OCI-LY7 (cell line): Measurements from ENCODE around the gene POLR1H. TPM values are rescaled to one million over a fixed set of nuclear protein-coding genes. Genes with fewer than 3 reads are reported as not detected.
"Not testable (repeated sequence)": the region's sequence is repeated elsewhere in the genome, so short reads cannot be mapped to it uniquely, and the experiment has no call there.

Experiments used
- BruUV-seq: library from RNA; stranded (reverse); fragments of 400-500 nt; replicated peaks from 2 replicates; lab custom pipeline; 2021; lab: Mats Ljungman, UMichigan
- CTCF ChIA-PET: fragments of 300-600 bp; sonication (Branson Sonifier 250); formaldehyde crosslinking; loops from one replicate; lab custom pipeline; 2022; ENCODE audit warnings: antibody characterized with exemption; ENCODE audit not compliant: unreplicated experiment; lab: Charles Lee
- POLR2A ChIA-PET: fragments of 300-600 bp; sonication (Branson Sonifier 250); formaldehyde crosslinking; loops from one replicate; lab custom pipeline; 2022; ENCODE audit warnings: antibody characterized with exemption; lab: Charles Lee
- DNase-seq: peaks from one replicate; pipeline ENCODE4 v3.0.0-alpha.2; 2015; ENCODE audit warnings: low spot score
- H2AFZ ChIP-seq: fragments of 200-600 bp; sonication (generic), shearing (Covaris generic); 2 replicates; pipeline ENCODE4 v1.6.1; 2014; ENCODE audit warnings: mild to moderate bottlenecking, antibody characterized with exemption, low read length, moderate library complexity
- H3K27ac ChIP-seq: fragments of 200-600 bp; sonication (generic); 2 replicates; pipeline ENCODE4 v1.5.1; 2014; ENCODE audit warnings: mixed run types, low read depth, mild to moderate bottlenecking, moderate library complexity, low read length, inconsistent platforms; ENCODE audit not compliant: poor library complexity, severe bottlenecking
- H3K36me3 ChIP-seq: fragments of 200-600 bp; sonication (generic); 2 replicates; pipeline ENCODE4 v1.6.1; 2014; ENCODE audit warnings: mild to moderate bottlenecking, antibody characterized with exemption, low read length, moderate library complexity, mixed read lengths; ENCODE audit not compliant: insufficient read depth
- H3K4me1 ChIP-seq: fragments of 200-600 bp; sonication (generic); 2 replicates; pipeline ENCODE4 v1.5.1; 2014; ENCODE audit warnings: mild to moderate bottlenecking, low read length; ENCODE audit not compliant: insufficient read depth, poor library complexity, severe bottlenecking
- H3K4me2 ChIP-seq: fragments of 200-600 bp; sonication (generic); 2 replicates; pipeline ENCODE4 v1.6.1; 2014; ENCODE audit warnings: mild to moderate bottlenecking, low read length
- H3K4me3 ChIP-seq: fragments of 200-600 bp; sonication (generic); 2 replicates; pipeline ENCODE4 v1.5.1; 2014; ENCODE audit warnings: mild to moderate bottlenecking, low read depth, low read length; ENCODE audit not compliant: poor library complexity, severe bottlenecking
- H3K79me2 ChIP-seq: fragments of 200-600 bp; sonication (generic); 2 replicates; pipeline ENCODE4 v1.6.1; 2016; ENCODE audit warnings: low read depth, mild to moderate bottlenecking, low read length, moderate library complexity, mixed read lengths; ENCODE audit not compliant: insufficient read depth
- H3K9me2 ChIP-seq: fragments of 200-600 bp; sonication (generic); 2 replicates; pipeline ENCODE4 v1.6.1; 2016; ENCODE audit warnings: mild to moderate bottlenecking, low read length, mixed read lengths; ENCODE audit not compliant: insufficient read depth
- H3K9me3 ChIP-seq: fragments of 200-600 bp; sonication (generic); 2 replicates; pipeline ENCODE4 v1.6.1; 2014; ENCODE audit warnings: mild to moderate bottlenecking, mixed run types, low read length, mixed read lengths
- H4K20me1 ChIP-seq: fragments of 200-600 bp; sonication (generic); 2 replicates; pipeline ENCODE4 v1.6.1; 2014; ENCODE audit warnings: mild to moderate bottlenecking, antibody characterized with exemption, low read length, moderate library complexity, mixed read lengths; ENCODE audit not compliant: insufficient read depth
- EZH2phosphoT487 ChIP-seq: fragments of 200-600 bp; sonication (generic); IDR thresholded peaks from 2 replicates; pipeline ENCODE4 v1.6.1; 2018; ENCODE audit warnings: low read depth, borderline replicate concordance, mild to moderate bottlenecking, mixed run types, antibody characterized with exemption, low read length, moderate library complexity, mixed read lengths
- intact Hi-C: fragments of 100-400 bp; cut with micrococcal nuclease; formaldehyde crosslinking; loops from one replicate; pipeline ENCODE4 v1.10.0; 2022; ENCODE audit not compliant: unreplicated experiment
- total RNA-seq, 2 experiments: library from RNA; depleted of rRNA in 1 of 2; stranded (reverse); fragments of >200 nt in 1 of 2; shearing (Covaris generic) in 1 of 2; gene quantifications; 2 replicates each; pipeline ENCODE4 v1.2.3, GENCODE V29; 2014 to 2022
- TF ChIP-seq, protein P1 (sequence below): fragments of 200-600 bp; sonication (generic); conservative IDR thresholded peaks from 2 replicates; pipeline ENCODE4 v1.5.1; 2014; ENCODE audit warnings: mild to moderate bottlenecking, antibody characterized with exemption, low read length, moderate library complexity, mixed read lengths

The POLR1H gene
- total RNA-seq, 2 experiments from 2014 or later: 39.3 to 67.5 TPM

DNA sequence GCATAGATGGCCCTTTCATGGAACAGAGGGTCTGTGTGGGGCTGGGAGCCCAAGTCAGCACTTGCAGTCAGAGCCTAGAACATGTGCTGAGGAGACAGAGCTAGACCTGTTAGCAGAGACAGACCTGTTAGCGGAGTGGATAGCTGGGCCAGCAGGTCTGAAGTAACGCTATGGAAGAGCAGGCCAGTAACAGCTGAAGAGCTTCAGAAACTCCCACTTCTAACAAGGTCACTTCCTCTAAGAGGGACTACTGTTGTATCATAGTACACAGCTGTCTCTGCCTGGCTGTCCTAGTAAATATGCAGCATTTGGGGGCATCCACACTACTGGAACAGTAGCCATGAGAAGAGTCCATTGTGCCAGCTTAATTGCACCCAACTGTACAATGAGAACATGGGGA, 41.2 kb upstream of the POLR1H start:
- Histone ChIP-seq H3K4me3 (no peak overlapping the region), H3K4me1 (peaks cover 5% of the 10 kb centered on the region), H3K27ac (no peak overlapping the region), H3K9me3 (no peaks in the 10 kb centered on the region), H4K20me1 (no peaks in the 10 kb centered on the region), H3K79me2 (no peaks in the 10 kb centered on the region), H2AFZ (no peak overlapping the region), H3K9me2 (no peaks in the 10 kb centered on the region), H3K4me2 (no peak overlapping the region), H3K36me3 (no peaks in the 10 kb centered on the region)
- POLR2A ChIA-PET: no interaction called here
- CTCF ChIA-PET: no interaction called here
- no peak for DNase-seq
- no TSS peak for BruUV-seq
- no peak for TF ChIP-seq EZH2phosphoT487
- TF ChIP-seq, protein P1, sequence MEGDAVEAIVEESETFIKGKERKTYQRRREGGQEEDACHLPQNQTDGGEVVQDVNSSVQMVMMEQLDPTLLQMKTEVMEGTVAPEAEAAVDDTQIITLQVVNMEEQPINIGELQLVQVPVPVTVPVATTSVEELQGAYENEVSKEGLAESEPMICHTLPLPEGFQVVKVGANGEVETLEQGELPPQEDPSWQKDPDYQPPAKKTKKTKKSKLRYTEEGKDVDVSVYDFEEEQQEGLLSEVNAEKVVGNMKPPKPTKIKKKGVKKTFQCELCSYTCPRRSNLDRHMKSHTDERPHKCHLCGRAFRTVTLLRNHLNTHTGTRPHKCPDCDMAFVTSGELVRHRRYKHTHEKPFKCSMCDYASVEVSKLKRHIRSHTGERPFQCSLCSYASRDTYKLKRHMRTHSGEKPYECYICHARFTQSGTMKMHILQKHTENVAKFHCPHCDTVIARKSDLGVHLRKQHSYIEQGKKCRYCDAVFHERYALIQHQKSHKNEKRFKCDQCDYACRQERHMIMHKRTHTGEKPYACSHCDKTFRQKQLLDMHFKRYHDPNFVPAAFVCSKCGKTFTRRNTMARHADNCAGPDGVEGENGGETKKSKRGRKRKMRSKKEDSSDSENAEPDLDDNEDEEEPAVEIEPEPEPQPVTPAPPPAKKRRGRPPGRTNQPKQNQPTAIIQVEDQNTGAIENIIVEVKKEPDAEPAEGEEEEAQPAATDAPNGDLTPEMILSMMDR: no peak
- intact Hi-C loops: no loop called here

DNA sequence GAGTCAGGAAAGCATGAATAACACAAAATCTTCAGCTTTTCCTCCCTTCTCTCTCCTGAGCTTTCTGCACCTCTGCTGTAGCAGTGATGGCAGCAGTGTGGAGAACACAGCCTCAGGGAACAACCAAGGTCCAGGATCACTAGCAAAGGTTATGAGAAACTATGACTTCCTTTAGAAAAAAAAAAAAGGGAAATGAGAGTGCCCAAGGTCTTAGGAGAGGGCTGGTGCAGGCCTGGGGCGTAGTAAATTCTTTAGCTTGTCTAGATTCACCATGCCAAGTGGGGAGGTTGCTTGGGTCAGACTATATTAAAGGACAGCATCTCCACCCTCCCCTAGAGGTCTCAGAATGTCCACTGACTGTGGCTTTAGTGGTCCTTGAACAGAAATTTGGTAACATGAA, 40.4 kb upstream of the POLR1H start:
- no peaks in the 10 kb centered on the region for H3K36me3 ChIP-seq
- no peak for TF ChIP-seq EZH2phosphoT487
- TF ChIP-seq, protein P1: no peak
- H2AFZ ChIP-seq: no peak overlapping the region
- BruUV-seq: no TSS peak
- H3K27ac ChIP-seq: no peak overlapping the region
- DNase-seq: no peak
- H3K9me2 ChIP-seq: no peaks in the 10 kb centered on the region
- no peak overlapping the region for H3K4me2 ChIP-seq
- H3K4me3 ChIP-seq: no peak overlapping the region
- no peaks in the 10 kb centered on the region for H3K79me2 ChIP-seq
- peaks cover 5% of the 10 kb centered on the region for H3K4me1 ChIP-seq
- no peaks in the 10 kb centered on the region for H4K20me1 ChIP-seq
- CTCF ChIA-PET: no interaction called here
- H3K9me3 ChIP-seq: no peaks in the 10 kb centered on the region
- POLR2A ChIA-PET: interaction anchor here (0.6 kb wide), 1 partner anchor 1210 kb away, joined by 3 read pairs; no protein-coding TSS in a partner anchor
- intact Hi-C loops: no loop called here

DNA sequence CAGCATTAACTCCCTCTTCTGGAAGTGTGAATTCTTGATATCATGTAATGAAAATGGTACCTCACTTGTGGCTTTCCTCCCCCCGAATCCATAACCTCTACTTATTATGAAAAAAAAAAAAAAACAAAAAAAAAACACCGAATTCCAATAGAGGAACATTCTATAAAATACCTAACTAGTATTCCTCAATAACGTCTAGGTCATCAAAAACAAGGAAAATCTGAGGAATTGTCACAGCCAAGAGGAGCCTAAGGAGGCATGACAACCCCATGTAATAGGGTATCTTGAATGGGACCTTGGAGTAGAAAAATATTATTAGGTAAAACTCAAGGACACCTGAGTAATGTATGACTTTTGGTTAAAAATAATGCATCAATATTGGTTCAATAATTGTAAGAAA, 38.9 kb upstream of the POLR1H start:
- CTCF ChIA-PET: no interaction called here
- DNase-seq: no peak
- intact Hi-C loops: no loop called here
- Histone ChIP-seq H3K4me3 (no peak overlapping the region), H3K9me2 (no peaks in the 10 kb centered on the region), H3K4me1 (peaks cover 5% of the 10 kb centered on the region), H3K36me3 (no peaks in the 10 kb centered on the region), H2AFZ (no peak overlapping the region), H3K9me3 (no peaks in the 10 kb centered on the region), H3K4me2 (no peak overlapping the region), H3K79me2 (no peaks in the 10 kb centered on the region), H4K20me1 (no peaks in the 10 kb centered on the region), H3K27ac (no peak overlapping the region)
- POLR2A ChIA-PET: no interaction called here
- TF ChIP-seq, protein P1: no peak
- no peak for TF ChIP-seq EZH2phosphoT487
- no TSS peak for BruUV-seq

DNA sequence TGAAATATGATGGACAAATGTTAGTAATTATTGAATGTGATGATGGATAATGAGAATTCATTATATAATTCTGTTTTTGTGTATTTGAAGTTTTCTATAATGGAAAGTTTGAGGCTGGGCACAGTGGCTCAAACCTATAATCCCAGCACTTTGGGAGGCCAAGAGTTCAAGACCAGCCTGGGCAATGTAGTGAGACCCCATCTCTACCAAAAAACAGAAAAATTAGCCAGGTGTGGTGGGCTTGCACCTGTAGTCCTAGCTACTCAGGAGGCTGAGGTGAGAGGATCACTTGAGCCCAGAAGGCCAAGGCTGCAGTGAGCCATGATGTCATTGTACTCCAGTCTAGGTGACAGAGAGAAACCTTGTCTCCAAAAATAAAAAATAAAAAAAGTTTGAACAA, 38.4 kb upstream of the POLR1H start:
- BruUV-seq, H4K20me1 ChIP-seq, DNase-seq, H3K4me3 ChIP-seq, H3K4me2 ChIP-seq, H3K4me1 ChIP-seq, CTCF ChIA-PET, H3K9me3 ChIP-seq, H3K27ac ChIP-seq, H3K9me2 ChIP-seq, H3K36me3 ChIP-seq, H3K79me2 ChIP-seq, intact Hi-C loops, H2AFZ ChIP-seq: not testable (repeated sequence)
- POLR2A ChIA-PET: interaction anchor here (1.0 kb wide), 1 partner anchor 12 kb away, joined by 3 read pairs; no protein-coding TSS in a partner anchor
